Retinal pigment epithelial cell (primary cell): ENCODE measurements around the gene NOS1AP.
"Not testable (repeated sequence)": the region's sequence is repeated elsewhere in the genome, so short reads cannot be mapped to it uniquely, and the experiment has no call there.

Source experiments
- DNase-seq: peaks from one replicate; pipeline ENCODE4 v3.0.0-alpha.2; 2010; ENCODE audit warnings: low read depth
- H3K4me3 ChIP-seq: 2 replicates; pipeline ENCODE4 v1.5.1; 2011; ENCODE audit warnings: mild to moderate bottlenecking, low read length, control low read depth, moderate library complexity
- TF ChIP-seq, protein P1 (sequence below): conservative IDR thresholded peaks from 2 replicates; pipeline ENCODE4 v1.5.1; 2011; ENCODE audit warnings: low read depth, low read length, control low read depth, inconsistent platforms

The NOS1AP gene

DNA sequence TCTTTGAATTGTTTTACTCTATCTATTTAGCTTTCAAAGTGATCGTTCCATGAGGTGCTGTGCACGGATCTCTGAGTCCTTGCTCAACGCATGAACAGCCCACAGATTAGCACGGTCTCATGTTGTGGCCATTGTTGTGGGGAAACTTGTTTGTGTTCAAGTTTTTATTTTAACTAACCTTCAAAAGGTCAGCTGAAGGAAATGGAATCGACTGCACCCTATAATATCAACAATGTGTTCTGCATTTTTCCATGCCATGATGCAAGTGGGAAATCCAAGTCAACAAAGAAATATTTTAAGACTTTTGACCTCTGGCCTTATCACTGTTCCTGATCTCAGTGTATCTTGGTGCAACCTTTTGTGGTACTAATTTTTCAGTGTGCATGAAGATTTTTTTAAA, 336.3 kb downstream of the NOS1AP start:
- TF ChIP-seq, protein P1, sequence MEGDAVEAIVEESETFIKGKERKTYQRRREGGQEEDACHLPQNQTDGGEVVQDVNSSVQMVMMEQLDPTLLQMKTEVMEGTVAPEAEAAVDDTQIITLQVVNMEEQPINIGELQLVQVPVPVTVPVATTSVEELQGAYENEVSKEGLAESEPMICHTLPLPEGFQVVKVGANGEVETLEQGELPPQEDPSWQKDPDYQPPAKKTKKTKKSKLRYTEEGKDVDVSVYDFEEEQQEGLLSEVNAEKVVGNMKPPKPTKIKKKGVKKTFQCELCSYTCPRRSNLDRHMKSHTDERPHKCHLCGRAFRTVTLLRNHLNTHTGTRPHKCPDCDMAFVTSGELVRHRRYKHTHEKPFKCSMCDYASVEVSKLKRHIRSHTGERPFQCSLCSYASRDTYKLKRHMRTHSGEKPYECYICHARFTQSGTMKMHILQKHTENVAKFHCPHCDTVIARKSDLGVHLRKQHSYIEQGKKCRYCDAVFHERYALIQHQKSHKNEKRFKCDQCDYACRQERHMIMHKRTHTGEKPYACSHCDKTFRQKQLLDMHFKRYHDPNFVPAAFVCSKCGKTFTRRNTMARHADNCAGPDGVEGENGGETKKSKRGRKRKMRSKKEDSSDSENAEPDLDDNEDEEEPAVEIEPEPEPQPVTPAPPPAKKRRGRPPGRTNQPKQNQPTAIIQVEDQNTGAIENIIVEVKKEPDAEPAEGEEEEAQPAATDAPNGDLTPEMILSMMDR = no peak
- no peak overlapping the region for H3K4me3 ChIP-seq
- DNase-seq = no peak

DNA sequence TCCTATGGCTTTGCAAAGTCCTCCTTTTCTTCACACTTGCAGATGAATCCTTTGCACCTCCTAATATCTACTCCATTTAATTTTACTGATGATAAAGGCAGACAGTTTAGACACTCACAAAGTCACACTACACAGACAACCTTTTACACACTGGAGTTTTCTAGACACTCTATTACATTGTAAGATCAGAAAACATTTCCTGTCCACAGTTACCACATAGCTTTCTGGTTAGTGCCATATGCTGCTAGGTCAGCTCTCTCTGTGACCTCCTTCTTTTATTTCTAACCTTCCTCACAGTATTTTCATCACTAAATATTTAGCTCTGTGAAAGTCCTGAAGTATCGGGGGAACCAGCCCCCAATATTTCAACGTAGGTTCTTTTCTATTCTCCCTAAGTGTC, 337.3 kb downstream of the NOS1AP start:
- TF ChIP-seq, protein P1 = no peak
- no peak overlapping the region for H3K4me3 ChIP-seq
- no peak for DNase-seq

DNA sequence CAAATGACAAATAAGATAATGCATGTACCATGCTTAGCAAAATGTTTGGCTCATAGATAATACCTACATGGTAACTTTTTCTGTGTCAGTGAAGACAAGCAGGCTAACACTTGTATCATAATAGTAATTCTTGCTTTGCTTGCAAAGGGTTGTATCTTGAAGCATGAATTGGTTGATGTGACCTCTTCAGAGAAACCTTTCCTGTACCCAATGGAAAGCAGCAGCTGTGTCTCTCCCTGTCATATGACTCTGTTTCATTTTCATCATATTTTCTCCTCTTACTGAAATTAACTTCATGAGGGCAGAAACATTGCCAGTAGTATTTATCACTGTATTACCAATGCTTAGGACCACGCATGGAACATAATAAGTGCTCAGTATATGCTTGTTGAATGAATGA, 338.0 kb downstream of the NOS1AP start:
- TF ChIP-seq, protein P1 = no peak
- no peak overlapping the region for H3K4me3 ChIP-seq
- no peak for DNase-seq

DNA sequence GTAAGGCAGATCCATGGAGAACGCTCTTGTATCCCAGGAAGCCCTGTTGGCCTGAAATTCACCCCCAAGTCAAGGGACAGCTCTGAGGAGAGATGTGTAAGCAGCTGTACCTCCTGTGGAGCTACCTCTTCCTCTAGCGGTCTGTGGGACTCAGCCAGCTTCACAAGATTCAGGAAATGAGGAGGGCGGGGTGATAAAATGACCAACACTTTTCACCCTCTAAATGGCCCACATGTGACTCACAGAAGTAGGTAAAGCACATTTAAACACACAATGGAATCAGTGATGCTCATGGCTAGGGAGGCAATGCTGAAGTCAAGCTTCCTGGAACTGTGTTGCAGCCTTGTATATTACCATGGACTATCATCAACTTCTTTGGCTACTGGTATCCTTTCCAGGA, 342.5 kb downstream of the NOS1AP start, which contains the start of gene SH2D1B:
SH2D1B (minus strand) TSS at position 135 of the 400 bp plus-strand sequence; CDS start at position 15, 120 bp downstream.
- TF ChIP-seq, protein P1 = no peak
- no peak within 1 kb of the TSS for H3K4me3 ChIP-seq
- DNase-seq = no peak

DNA sequence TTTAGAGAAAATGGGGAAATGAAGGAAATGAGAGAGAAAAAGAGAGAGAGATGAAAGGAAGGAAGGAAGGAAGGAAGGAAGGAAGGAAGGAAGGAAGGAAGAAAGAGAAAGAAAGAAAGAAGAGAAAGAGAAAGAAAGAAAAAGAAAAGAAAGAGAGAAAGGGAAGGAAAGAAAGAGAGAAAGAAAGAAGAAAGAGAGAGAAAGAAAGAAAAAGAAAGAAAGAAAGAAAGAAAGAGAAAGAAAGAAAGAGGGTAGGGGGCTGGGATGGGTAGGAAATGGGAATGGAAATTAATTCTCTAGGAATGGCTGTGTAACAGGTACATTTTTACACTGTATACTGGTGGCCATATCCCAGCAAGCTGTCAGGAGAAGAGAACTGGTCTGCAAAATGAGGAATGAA, 346.7 kb downstream of the NOS1AP start:
- TF ChIP-seq, protein P1 = no peak

DNA sequence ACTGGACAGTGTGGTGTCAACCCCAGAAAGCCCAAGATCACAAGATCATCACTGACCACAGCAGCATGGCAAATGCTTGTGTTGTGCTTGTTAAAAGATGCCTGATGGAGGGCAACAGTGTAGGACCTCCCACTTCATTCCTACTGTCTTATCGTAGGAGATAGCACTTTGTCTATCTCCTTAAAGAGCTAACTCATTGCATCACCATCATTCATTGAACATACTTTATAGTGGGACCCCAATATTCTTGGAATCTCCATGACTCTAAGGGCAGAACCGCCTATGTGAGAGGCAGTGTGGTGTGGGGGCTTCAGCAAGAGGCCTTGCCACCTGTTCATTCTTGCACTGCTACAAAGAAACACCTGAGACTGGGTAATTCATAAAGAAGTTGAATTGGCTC, 347.4 kb downstream of the NOS1AP start:
- no peak for DNase-seq

More for the DNA sequence above, 346.7 kb downstream of the NOS1AP start:
- DNase-seq = no peak
- H3K4me3 ChIP-seq = no peak overlapping the region

DNA sequence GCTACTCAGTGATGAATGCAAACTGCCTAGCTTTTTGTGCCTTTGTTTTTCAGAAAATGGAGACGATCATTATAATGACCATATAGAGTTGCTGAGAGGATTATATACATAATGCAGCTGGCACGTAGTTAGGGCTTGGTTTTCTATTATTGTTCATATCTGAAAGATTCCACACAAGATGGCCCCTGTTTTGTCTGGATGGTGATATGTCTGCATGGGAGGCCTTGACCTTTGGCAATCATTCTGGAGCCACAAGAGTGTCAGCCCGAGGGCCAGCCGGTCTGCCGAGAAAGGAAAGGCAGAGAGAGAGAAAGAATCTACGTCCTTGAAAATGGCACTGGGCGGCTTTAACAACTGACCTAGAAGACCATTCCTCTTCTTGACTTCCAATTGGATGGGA, 348.2 kb downstream of the NOS1AP start:
- no peak overlapping the region for H3K4me3 ChIP-seq
- no peak for DNase-seq
- TF ChIP-seq, protein P1 = no peak

More for the DNA sequence above, 347.4 kb downstream of the NOS1AP start:
- H3K4me3 ChIP-seq = no peak overlapping the region
- TF ChIP-seq, protein P1 = no peak

DNA sequence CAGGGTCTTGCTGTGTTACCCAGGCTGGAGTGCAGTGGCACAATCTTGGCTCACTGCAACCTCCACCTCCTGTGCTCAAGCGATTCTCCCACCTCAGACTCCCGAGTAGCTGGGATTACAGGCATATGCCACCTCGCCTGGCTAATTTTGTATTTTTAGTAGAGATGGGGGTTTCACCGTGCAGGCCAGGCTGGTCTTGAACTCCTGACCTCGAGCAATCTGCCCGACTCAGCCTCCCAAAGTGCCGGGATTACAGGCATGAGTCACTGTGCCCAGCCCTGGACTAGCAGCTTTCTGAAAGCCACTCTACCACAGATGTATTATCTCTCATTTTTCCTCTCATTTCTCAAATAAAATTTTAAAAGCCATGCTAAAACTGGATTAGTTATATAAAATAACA, 349.1 kb downstream of the NOS1AP start:
- not testable (repeated sequence) for DNase-seq

DNA sequence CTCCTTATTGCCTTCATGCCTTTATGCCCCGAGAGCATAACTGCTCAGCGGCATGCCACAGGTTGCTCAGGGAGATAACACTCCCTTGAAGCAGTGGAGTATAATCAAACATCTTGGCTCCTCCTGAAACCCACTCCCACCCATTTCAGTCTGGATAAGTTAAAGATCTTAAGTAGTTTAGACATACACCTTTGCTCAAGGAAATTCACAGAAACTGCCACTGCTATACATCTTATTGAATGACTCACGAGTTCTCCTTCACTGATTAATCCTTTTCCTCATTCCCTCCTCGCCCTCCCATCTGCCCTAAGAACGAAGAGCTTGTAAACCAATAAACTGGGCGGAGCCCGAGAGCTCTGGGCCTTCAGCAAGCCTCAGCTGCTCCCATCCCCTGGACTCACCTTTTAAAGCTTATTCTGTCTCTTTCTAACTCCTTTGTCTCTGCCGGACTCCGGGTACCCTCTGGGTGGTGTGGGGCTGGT, 350.0 kb downstream of the NOS1AP start:
- not testable (repeated sequence) for DNase-seq, H3K4me3 ChIP-seq

More for the DNA sequence above, 349.1 kb downstream of the NOS1AP start:
- not testable (repeated sequence) for H3K4me3 ChIP-seq
